Right atrium auricular region (tissue), 2 donors: ENCODE measurements around the gene C1orf56. TPM values are rescaled to one million over a fixed set of nuclear protein-coding genes. Genes with fewer than 3 reads are reported as not detected.

Source experiments
- DNase-seq: peaks from one replicate; pipeline ENCODE4 v3.0.0-alpha.2; 2019; ENCODE audit warnings: low spot score
- H3K27ac ChIP-seq, 2 donors: fragments of 200-600 bp; sonication (generic); 1 replicate in 1 of 2; 2 replicates in 1 of 2; pipeline ENCODE4 v1.5.1; 2016 to 2019
- H3K27me3 ChIP-seq, 2 donors: fragments of 200-600 bp; sonication (generic); one replicate each; pipeline versions ENCODE4 v1.5.1 to v1.6.0; 2017 to 2019
- H3K36me3 ChIP-seq: fragments of 200-600 bp; sonication (generic); one replicate; pipeline ENCODE4 v1.5.1; 2016
- H3K4me1 ChIP-seq, 2 donors: fragments of 200-600 bp; sonication (generic); one replicate each; pipeline versions ENCODE4 v1.5.1 to v1.6.0; 2017 to 2019
- H3K4me3 ChIP-seq, 2 donors: fragments of 200-600 bp; sonication (generic); 1 replicate in 1 of 2; 2 replicates in 1 of 2; pipeline ENCODE4 v1.5.1; 2017 to 2019; ENCODE audit warnings: mild to moderate bottlenecking in 1 of 2, moderate library complexity in 1 of 2
- H3K9me3 ChIP-seq, 2 donors: fragments of 200-600 bp; sonication (generic); one replicate each; pipeline ENCODE4 v1.5.1; 2019
- total RNA-seq, 2 donors: library from RNA; depleted of rRNA; stranded (reverse); fragments of >200 nt; gene quantifications; one replicate each; pipeline ENCODE4 v1.1.0, GENCODE V29; 2016
- TF ChIP-seq, protein P1 (sequence below), 2 donors: fragments of 200-600 bp; sonication (generic); IDR thresholded peaks; one replicate each; pipeline ENCODE4 v1.5.1; 2019; ENCODE audit warnings: antibody characterized with exemption in 2 of 2

C1orf56 gene
- total RNA-seq, 2 donors from 2014 or later = 8.8 to 16.2 TPM

DNA sequence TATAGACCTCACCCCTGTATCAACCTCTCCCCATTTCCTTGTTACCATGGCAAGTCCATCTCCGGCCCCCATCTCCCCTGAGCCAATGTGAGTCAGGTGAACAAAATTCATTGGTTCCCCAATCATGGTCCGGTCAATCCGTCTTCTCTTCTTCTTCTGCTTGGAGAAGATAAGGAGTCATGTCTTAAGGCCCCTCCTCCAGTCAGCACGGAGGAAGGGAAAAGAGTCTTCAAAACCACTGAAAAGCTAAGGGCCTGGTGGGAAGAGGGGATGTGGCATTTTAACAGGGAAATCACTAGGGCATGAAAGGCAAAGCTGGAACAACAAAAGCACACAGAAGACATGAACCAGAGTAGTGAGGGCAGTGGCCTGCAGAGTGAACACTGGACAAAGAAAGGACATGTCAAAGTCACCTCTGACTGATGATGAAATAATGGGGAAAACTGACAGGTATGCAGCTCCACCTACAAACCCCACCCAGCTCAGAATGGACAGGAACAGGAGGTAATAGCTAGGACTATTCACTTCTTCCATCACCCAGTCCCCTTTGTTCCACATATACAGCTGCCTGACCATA is 7.5 kb downstream of the C1orf56 start:
- H3K4me1 ChIP-seq = peaks cover 0 to 42% of the 10 kb centered on the region in 2 donors
- H3K27me3 ChIP-seq = no peaks in the 10 kb centered on the region
- no peak overlapping the region for H3K4me3 ChIP-seq
- no peak for DNase-seq
- H3K9me3 ChIP-seq = no peaks in the 10 kb centered on the region
- peaks cover 58% of the 10 kb centered on the region for H3K36me3 ChIP-seq
- peak overlapping the region; percentile 32 to 96 for H3K27ac ChIP-seq
- TF ChIP-seq, protein P1, sequence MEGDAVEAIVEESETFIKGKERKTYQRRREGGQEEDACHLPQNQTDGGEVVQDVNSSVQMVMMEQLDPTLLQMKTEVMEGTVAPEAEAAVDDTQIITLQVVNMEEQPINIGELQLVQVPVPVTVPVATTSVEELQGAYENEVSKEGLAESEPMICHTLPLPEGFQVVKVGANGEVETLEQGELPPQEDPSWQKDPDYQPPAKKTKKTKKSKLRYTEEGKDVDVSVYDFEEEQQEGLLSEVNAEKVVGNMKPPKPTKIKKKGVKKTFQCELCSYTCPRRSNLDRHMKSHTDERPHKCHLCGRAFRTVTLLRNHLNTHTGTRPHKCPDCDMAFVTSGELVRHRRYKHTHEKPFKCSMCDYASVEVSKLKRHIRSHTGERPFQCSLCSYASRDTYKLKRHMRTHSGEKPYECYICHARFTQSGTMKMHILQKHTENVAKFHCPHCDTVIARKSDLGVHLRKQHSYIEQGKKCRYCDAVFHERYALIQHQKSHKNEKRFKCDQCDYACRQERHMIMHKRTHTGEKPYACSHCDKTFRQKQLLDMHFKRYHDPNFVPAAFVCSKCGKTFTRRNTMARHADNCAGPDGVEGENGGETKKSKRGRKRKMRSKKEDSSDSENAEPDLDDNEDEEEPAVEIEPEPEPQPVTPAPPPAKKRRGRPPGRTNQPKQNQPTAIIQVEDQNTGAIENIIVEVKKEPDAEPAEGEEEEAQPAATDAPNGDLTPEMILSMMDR (IDR thresholded peaks at IDR 0.05) = no peak

DNA sequence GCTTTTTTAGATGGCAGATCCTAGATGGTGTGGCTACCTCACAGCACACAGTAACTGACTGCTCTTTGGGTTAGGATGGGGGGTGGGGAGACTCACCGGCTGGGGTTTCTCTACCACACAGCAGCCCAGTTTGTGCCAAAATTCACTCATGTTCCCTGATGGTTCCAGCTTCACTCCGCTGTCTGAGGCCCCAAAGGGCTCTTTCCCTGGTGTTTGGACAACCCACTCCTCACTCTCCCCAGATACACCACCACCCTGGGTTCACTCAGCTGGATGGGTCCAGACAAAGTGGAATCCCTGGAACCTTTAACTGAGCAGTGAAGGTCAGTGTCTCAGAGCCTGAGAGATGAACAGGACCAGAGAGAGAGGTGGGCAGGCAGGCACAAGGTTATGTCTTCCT is 8.0 kb downstream of the C1orf56 start:
- Histone ChIP-seq H3K27ac (peak overlapping the region; percentile 32 to 96), H3K9me3 (no peaks in the 10 kb centered on the region), H3K4me1 (peaks cover 0 to 43% of the 10 kb centered on the region in 2 donors), H3K27me3 (no peaks in the 10 kb centered on the region), H3K4me3 (no peak overlapping the region), H3K36me3 (peaks cover 56% of the 10 kb centered on the region)
- DNase-seq = no peak
- TF ChIP-seq, protein P1 (IDR thresholded peaks at IDR 0.05) = no peak

DNA sequence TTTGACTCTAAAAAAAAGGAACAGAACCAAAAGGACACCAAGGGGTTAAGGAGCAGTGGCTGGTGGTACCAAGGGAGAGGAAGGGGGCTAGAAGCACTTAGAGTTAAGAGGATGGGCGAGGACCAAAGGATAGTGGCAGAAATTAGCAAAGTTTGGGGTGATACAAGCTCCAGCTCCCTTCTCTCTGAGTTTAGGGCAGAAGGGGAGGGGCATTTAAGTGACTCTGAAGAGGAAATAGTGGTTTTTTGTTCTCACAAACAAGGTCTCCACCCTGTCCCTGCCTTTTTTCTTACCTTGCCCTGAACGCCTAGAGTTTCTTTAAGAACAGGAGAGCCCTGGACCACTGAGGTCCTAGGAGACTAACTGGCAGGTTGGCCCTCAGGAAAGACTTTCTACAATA is 8.6 kb downstream of the C1orf56 start:
- H3K4me1 ChIP-seq = peaks cover 0 to 48% of the 10 kb centered on the region in 2 donors
- peak overlapping the region in 1 of 2 donors; percentile 1 for H3K4me3 ChIP-seq
- DNase-seq = no peak
- no peaks in the 10 kb centered on the region for H3K9me3 ChIP-seq
- peak overlapping the region; percentile 96 to 98 for H3K27ac ChIP-seq
- H3K36me3 ChIP-seq = peaks cover 52% of the 10 kb centered on the region
- no peaks in the 10 kb centered on the region for H3K27me3 ChIP-seq
- TF ChIP-seq, protein P1 (IDR thresholded peaks at IDR 0.05) = no peak

DNA sequence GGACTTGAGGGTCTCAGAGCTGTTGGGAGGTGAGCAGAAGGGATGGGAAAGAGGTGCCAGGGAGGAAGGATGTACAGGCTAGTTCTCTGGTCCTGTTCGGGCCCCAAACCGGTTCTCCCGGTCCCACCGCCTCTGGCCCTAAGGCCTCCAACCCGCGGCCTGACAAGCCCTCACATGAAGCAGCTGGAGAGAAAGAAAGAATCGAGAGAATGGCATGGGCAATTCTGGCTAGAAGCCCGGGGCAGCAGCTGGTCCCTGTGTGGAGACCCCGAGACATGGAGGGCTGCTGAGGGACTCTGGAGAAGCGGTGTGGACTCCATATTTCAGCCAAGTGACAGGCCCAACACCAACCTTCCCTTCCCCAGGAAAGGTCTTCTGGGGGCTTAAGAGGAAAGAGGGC is 11.1 kb downstream of the C1orf56 start:
- Histone ChIP-seq H3K27me3 (no peaks in the 10 kb centered on the region), H3K27ac (peak overlapping the region; percentile 96 to 98), H3K9me3 (no peaks in the 10 kb centered on the region), H3K4me3 (peak overlapping the region; percentile 86 to 94), H3K36me3 (peaks cover 27% of the 10 kb centered on the region), H3K4me1 (peaks cover 0 to 49% of the 10 kb centered on the region in 2 donors)
- TF ChIP-seq, protein P1 (IDR thresholded peaks at IDR 0.05) = no peak
- no peak for DNase-seq

DNA sequence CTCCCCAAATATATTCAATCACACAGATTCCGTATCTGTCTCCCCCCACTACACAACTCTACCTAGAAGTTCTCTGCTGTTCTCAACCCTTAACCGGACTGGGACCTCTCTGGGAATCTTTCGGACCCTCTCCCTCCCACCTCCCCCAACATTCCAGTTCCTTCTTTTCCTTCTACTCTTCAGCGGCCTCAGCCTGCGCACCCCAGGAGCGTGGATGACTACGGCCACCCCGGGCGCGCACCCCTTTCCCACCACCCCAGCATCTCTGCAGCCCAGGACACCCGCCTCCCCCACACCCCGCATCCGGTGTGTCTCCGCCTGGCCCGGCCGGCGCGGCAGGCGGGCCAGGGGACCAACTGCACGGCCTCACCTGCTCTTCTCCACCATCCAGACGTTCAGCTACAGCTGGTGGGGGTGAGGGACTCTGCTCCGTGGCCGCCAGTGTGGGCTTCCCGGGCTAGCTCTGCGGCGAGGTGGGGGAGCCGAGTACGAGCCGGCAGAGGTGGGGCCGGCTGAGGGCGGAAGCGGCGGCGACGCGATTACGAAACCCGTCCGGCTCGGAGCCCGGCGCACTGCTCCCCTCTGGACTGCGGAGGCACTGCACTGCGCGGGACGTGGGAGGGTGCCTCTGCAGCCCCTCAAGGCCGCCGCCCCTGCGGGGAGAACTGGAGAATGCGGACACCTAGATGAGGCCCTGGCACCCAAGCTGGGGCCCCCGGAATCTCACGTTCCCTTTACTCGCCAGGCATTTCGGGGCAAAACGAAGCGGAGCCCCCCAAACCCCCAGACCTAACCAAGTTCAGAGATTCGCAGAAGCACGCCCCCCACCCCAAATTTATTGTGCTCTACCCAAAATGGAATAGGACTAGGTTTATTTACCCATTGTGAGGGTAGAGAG is 11.8 kb downstream of the C1orf56 start, which contains the start of gene CDC42SE1:
Gene CDC42SE1 (minus strand): TSS at position 514 of the 898 bp plus-strand sequence. CDS start 3,892 bp downstream, outside the sequence.
- Histone ChIP-seq H3K9me3 (no peaks in the 10 kb centered on the region), H3K4me3 (peak within 1 kb of the TSS; percentile 86 to 94), H3K27me3 (no peaks in the 10 kb centered on the region), H3K36me3 (peaks cover 20% of the 10 kb centered on the region), H3K4me1 (peaks cover 0 to 49% of the 10 kb centered on the region in 2 donors), H3K27ac (peak within 1 kb of the TSS; percentile 96 to 98)
- peak; percentile 86 for DNase-seq
- TF ChIP-seq, protein P1 (IDR thresholded peaks at IDR 0.05) = peak; percentile 85 to 98
